Epithelial cell of proximal tubule (primary cell): ENCODE measurements around the gene SUSD6. TPM values are rescaled to one million over a fixed set of nuclear protein-coding genes. Genes with fewer than 3 reads are reported as not detected.

Source experiments
- DNase-seq: peaks from one replicate; pipeline ENCODE4 v3.0.0-alpha.2; 2011; ENCODE audit warnings: low read depth
- H3K4me3 ChIP-seq: 2 replicates; pipeline ENCODE4 v1.5.1; 2011; ENCODE audit warnings: low read depth, mild to moderate bottlenecking, low read length
- CTCF ChIP-seq: conservative IDR thresholded peaks from 2 replicates; pipeline ENCODE4 v1.5.1; 2012; ENCODE audit warnings: low read depth, mild to moderate bottlenecking, low read length
- total RNA-seq: library from RNA; depleted of rRNA; stranded (reverse); fragments of >200 nt; gene quantifications from 2 replicates; pipeline ENCODE4 v1.2.3, GENCODE V29; 2015

The SUSD6 gene
- total RNA-seq, 1 donor from 2014 or later: 6.2 TPM

GRCh38 chr14:69693145-69693544 lies 81.7 kb downstream of the SUSD6 start:
- no peak overlapping the region for H3K4me3 ChIP-seq
- TF ChIP-seq CTCF: no peak
- no peak for DNase-seq

GRCh38 chr14:69693801-69694729 lies 82.7 kb downstream of the SUSD6 start:
- TF ChIP-seq CTCF: no peak
- no peak overlapping the region for H3K4me3 ChIP-seq
- no peak for DNase-seq

DNA sequence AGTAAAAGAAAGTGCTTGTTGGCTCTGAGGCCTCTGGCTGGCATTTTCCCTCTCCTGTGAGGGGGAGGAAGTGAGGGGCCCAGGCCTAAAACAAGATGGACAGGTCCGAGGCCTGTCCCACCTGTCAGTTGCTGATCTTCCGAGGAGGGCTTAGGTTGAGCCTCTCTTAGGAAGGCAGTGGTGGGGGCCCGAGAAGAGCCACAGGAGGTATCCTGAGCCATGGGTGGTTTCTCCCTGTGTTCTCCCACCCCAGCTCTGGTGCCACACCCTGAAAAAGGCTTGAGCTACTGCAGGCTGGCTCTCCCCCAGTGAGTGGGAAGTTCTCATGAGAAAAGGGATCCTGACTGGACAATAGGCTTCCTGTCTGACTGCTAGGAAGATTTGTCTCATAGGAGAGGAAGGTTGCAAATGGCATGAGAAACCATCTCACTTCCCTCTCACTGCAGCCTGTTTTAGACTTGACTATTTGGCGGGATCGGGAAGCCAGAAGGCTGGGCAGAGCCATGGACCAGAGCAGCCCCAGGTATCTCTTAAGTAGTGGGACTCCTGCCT lies 83.4 kb downstream of the SUSD6 start:
- no peak for TF ChIP-seq CTCF
- no peak for DNase-seq
- H3K4me3 ChIP-seq: no peak overlapping the region

GRCh38 chr14:69695322-69696203 lies 84.2 kb downstream of the SUSD6 start:
- no peak overlapping the region for H3K4me3 ChIP-seq
- TF ChIP-seq CTCF: no peak
- DNase-seq: no peak

DNA sequence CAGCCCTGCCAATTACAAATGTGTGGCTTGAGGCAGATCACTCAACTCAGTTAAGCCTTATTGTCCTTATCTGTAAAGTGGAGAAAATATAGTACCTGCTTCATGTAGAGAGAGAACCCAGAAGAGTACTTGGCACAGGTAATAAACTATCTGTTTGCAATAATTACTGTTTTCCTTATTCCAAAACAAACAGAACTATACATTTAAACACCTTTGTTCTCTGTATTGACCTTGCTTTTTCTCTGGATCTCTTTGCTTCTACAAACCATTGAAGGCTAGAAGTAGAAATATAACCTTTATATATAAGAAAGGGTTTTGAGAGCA lies 84.8 kb downstream of the SUSD6 start:
- H3K4me3 ChIP-seq: no peak overlapping the region
- no peak for DNase-seq
- TF ChIP-seq CTCF: no peak

- TF ChIP-seq CTCF: no peak
- DNase-seq: no peak
- no peak overlapping the region for H3K4me3 ChIP-seq
These were observed 85.5 kb downstream of the SUSD6 start for GRCh38 chr14:69696633-69697557.
